Lung (tissue), 12 donors: ENCODE data around the gene MAP2K7. TPM values are rescaled to one million over a fixed set of nuclear protein-coding genes. Genes with fewer than 3 reads are reported as not detected.
"Not testable (repeated sequence)": the region's sequence is repeated elsewhere in the genome, so short reads cannot be mapped to it uniquely, and the experiment has no call there.

Experiments
- ATAC-seq: fragments of 200-7000 bp; cut with Tn5 transposase; one replicate; pipeline ENCODE4 v1.9.1; 2020; ENCODE audit warnings: moderate number of reproducible peaks; ENCODE audit not compliant: insufficient read depth, low FRiP score
- DNase-seq, 3 donors: peaks; one replicate each; pipeline ENCODE4 v3.0.0-alpha.2; 2013 to 2017
- H3K27ac ChIP-seq, 2 donors: one replicate each; pipeline ENCODE4 v1.5.1; 2013; ENCODE audit warnings: mild to moderate bottlenecking in 2 of 2, moderate library complexity in 2 of 2, control low read depth in 1 of 2, inconsistent platforms in 1 of 2, low read depth in 1 of 2, low read length in 1 of 2
- H3K27me3 ChIP-seq, 3 donors: one replicate each; pipeline ENCODE4 v1.5.1; 2013; ENCODE audit warnings: low read length in 2 of 3; ENCODE audit not compliant: control insufficient read depth in 3 of 3, insufficient read depth in 3 of 3
- H3K36me3 ChIP-seq, 4 donors: one replicate each; pipeline ENCODE4 v1.5.1; 2013; ENCODE audit warnings: low read length in 4 of 4, mild to moderate bottlenecking in 1 of 4, moderate library complexity in 1 of 4; ENCODE audit not compliant: control insufficient read depth in 4 of 4, insufficient read depth in 4 of 4
- H3K4me1 ChIP-seq, 5 donors: one replicate each; pipeline ENCODE4 v1.5.1; 2013; ENCODE audit warnings: low read length in 5 of 5, mild to moderate bottlenecking in 2 of 5, moderate library complexity in 1 of 5; ENCODE audit not compliant: control insufficient read depth in 5 of 5, insufficient read depth in 5 of 5
- H3K4me3 ChIP-seq: one replicate; pipeline ENCODE4 v1.5.1; 2013; ENCODE audit warnings: mild to moderate bottlenecking, control low read depth, moderate library complexity
- H3K9ac ChIP-seq, 2 donors: one replicate each; pipeline ENCODE4 v1.5.1; 2013; ENCODE audit warnings: low read length in 2 of 2, control low read depth in 1 of 2; ENCODE audit not compliant: insufficient read depth in 1 of 2
- H3K9me3 ChIP-seq, 4 donors: one replicate each; pipeline ENCODE4 v1.5.1; 2013; ENCODE audit warnings: low read length in 3 of 4, mild to moderate bottlenecking in 1 of 4, moderate library complexity in 1 of 4; ENCODE audit not compliant: control insufficient read depth in 4 of 4, insufficient read depth in 3 of 4
- WGBS, 2 donors: extraction: QIAGEN DNeasy Blood & Tissue Kit; methylation state at CpG; one replicate each; pipeline ENCODE4 v1.1.7; 2013; 5-methylcytosine and 5-hydroxymethylcytosine counted together
- polyA plus RNA-seq, 2 donors: library from polyadenylated mRNA; stranded (reverse); fragments of 200-250 nt; gene quantifications; one replicate each; pipeline ENCODE4 v1.2.1, GENCODE V29; 2013
- total RNA-seq, 2 donors: library from RNA; depleted of rRNA in 1 of 2; stranded (reverse); fragments of >200 nt in 1 of 2; gene quantifications; one replicate each; pipeline ENCODE4 v1.2.1, GENCODE V29; 2014 to 2021
- TF ChIP-seq, protein P1 (sequence below): IDR thresholded peaks from 2 replicates; pipeline ENCODE4 v1.5.1; 2012; ENCODE audit warnings: mild to moderate bottlenecking; ENCODE audit errors: control extremely low read depth, extremely low read depth
- donor health status: control.
- donor health status: control.
- donor health status: Bipolar disorder and iron deficiency.
- donor health status: healthy.
- donor health status: DM: yes; HTN: yes; CAD: no.

MAP2K7 gene
- total and polyA plus RNA-seq, 4 donors, result 17.8 to 41.7 (median 23.4) TPM

DNA sequence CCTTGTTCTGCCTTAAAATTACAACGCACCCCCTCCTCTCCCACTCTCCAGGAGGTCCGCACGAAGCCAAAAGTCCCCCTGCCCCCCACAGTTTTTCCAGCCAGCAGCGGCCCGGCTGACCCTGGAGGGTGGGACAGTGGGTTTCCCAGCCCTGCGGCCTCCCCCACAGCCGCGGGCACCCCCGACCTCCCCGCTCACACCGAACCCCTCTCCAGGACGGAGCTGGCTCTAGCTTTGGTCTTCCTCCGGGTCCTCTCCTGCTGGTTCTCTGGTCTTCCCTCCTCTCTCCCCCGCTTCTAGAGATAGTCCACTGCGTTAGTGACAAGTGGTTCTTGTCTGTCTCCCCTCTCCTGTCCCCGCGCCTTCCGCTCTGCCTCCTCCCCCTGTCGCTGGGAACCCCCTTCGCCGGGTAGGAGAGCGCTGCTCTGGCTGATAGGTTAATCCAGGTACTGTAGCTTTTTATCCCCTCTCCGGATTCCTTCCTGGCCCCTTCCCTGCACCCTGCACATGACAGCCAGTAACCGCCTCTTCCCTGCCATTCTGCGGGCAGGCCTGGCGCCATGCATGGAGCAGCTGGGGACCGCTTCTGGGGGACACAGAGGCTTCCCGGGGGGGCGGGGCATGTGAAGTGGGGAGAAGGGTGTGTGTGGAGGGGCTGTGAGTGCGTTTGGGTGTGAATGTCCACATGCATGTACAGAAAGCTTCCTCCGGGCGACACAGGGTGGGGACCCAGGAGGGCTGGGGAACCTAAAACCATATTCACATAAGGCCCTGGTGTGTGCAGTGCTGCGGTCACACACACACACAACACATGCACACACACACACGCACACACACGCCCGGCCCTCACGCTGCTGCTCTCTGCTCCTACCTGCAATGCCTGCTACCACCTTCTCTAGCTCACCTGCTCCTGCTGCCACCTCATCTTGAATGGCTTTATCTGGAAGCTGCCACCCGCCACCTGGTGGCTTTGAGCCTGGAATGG, 46.7 kb upstream of the MAP2K7 start:
- Histone ChIP-seq H3K4me1 (peaks cover 0 to 15% (median 3%) of the 10 kb centered on the region in 5 donors), H3K27me3 (peaks cover 0 to 3% (median 0%) of the 10 kb centered on the region in 3 donors), H3K9ac (no peak overlapping the region), H3K4me3 (no peak overlapping the region), H3K27ac (no peak overlapping the region), H3K36me3 (peaks cover 0 to 7% (median 2%) of the 10 kb centered on the region in 4 donors), H3K9me3 (no peaks in the 10 kb centered on the region)
- ATAC-seq (no peak), DNase-seq (no peak)
- TF ChIP-seq, protein P1, sequence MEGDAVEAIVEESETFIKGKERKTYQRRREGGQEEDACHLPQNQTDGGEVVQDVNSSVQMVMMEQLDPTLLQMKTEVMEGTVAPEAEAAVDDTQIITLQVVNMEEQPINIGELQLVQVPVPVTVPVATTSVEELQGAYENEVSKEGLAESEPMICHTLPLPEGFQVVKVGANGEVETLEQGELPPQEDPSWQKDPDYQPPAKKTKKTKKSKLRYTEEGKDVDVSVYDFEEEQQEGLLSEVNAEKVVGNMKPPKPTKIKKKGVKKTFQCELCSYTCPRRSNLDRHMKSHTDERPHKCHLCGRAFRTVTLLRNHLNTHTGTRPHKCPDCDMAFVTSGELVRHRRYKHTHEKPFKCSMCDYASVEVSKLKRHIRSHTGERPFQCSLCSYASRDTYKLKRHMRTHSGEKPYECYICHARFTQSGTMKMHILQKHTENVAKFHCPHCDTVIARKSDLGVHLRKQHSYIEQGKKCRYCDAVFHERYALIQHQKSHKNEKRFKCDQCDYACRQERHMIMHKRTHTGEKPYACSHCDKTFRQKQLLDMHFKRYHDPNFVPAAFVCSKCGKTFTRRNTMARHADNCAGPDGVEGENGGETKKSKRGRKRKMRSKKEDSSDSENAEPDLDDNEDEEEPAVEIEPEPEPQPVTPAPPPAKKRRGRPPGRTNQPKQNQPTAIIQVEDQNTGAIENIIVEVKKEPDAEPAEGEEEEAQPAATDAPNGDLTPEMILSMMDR, result no peak
- WGBS, 2 donors, result 88% methylated on average over 38 of the region's 38 CpGs

DNA sequence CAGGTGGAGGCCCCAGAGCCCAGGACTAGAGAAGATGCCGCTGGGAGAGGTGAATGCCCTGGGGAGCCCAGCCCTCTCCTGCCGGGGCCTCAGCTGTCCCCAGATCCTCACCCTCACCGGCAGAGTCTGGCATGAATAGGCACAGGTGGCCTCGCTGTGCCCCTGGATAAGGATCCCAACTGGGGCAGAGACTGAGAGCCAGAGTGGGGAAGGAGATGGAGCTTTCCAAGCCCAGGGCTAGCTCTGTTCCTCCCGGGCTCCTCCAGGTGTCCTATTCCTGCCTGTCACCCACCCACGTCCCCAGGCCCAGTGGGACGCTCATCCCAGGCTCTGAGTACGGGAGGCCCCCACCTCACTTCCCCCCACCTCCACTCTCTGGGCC, 46.0 kb upstream of the MAP2K7 start:
- 84 to 88% methylated on average over 8 of the region's 8 CpGs for WGBS, 2 donors

DNA sequence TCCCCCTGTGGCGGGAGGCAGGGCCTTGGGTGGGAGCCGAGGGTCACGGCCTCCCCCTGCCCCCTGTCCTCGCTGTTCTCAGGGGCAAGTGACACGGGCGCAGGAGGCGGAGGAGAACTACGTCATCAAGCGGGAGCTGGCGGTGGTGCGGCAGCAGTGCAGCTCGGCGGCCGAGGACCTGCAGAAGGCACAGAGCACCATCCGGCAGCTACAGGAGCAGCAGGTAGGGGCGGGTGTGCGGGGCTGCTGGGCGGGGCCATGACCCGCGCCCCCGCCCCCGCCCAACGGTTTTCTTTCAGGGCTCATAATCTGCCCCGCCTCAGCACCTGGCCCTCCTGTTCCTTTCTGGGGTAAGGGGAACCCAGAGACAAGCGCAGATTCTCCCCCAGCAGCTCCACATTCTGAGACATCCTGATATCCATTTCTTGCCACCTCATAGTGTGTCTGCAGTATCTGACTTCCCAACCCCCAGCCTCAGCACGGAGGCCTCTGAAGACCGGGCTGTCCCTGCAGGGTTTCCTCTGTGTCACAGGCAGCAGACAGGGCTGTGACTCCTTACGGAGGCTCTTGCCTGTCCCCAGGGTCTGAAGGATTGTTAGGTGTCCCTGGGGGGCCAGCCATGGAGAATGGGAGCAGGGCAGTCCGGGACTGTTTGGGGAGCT, 45.4 kb upstream of the MAP2K7 start:
- ATAC-seq, result no peak
- Histone ChIP-seq H3K36me3 (peaks cover 0 to 5% (median 2%) of the 10 kb centered on the region in 4 donors), H3K9ac (no peak overlapping the region), H3K9me3 (peaks cover 0 to 2% (median 0%) of the 10 kb centered on the region in 4 donors), H3K4me1 (peaks cover 0 to 15% (median under 1%) of the 10 kb centered on the region in 5 donors), H3K27ac (no peak overlapping the region), H3K4me3 (no peak overlapping the region), H3K27me3 (peaks cover 0 to 3% (median 0%) of the 10 kb centered on the region in 3 donors)
- TF ChIP-seq, protein P1, result no peak
- DNase-seq, result peak in 1 of 3 donors; percentile 49
- WGBS, 2 donors, result 58 to 76% methylated on average over 29 of the region's 29 CpGs

More for the DNA sequence above, 46.0 kb upstream of the MAP2K7 start:
- no peak overlapping the region for H3K4me3 ChIP-seq
- TF ChIP-seq, protein P1, result no peak
- H3K36me3 ChIP-seq, result peaks cover 0 to 5% (median 2%) of the 10 kb centered on the region in 4 donors
- H3K9me3 ChIP-seq, result no peaks in the 10 kb centered on the region
- DNase-seq (no peak), ATAC-seq (no peak)
- peaks cover 0 to 3% (median 0%) of the 10 kb centered on the region in 3 donors for H3K27me3 ChIP-seq
- peaks cover 0 to 15% (median 3%) of the 10 kb centered on the region in 5 donors for H3K4me1 ChIP-seq
- no peak overlapping the region for H3K27ac ChIP-seq
- H3K9ac ChIP-seq, result no peak overlapping the region

DNA sequence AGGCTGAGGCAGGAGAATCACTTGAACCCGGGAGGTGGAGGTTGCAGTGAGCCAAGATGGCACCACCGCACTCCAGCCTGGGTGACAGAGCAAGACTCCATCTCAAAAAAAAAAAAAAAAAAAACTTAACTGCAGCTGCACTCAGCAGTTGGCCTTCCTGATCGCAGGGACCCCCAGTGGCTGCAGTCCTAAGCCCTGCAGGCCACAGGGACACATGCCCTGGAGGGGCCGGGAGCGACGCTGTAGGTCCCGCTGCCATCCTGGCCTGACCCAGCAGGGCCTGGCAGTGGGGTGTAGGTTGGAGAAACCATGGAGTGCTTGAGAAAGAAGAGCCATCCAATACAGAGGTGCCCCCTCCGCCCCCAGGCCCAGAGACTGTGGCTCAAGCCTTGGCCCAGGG, 44.6 kb upstream of the MAP2K7 start:
- 97% methylated on average over 8 of the region's 8 CpGs for WGBS, 2 donors
- H3K4me3 ChIP-seq, ATAC-seq, H3K27me3 ChIP-seq, H3K36me3 ChIP-seq, H3K9ac ChIP-seq, H3K9me3 ChIP-seq, H3K27ac ChIP-seq, DNase-seq: not testable (repeated sequence)
- H3K4me1 ChIP-seq, result peaks cover 0 to 15% (median 0%) of the 10 kb centered on the region in 5 donors
